Fibroblast of skin of back (primary cell): ENCODE measurements around the gene RING1.
"Not testable (repeated sequence)": the region's sequence is repeated elsewhere in the genome, so short reads cannot be mapped to it uniquely, and the experiment has no call there.

Source experiments
- DNase-seq: peaks from one replicate; pipeline ENCODE4 v3.0.0-alpha.2; 2013

The RING1 gene

DNA sequence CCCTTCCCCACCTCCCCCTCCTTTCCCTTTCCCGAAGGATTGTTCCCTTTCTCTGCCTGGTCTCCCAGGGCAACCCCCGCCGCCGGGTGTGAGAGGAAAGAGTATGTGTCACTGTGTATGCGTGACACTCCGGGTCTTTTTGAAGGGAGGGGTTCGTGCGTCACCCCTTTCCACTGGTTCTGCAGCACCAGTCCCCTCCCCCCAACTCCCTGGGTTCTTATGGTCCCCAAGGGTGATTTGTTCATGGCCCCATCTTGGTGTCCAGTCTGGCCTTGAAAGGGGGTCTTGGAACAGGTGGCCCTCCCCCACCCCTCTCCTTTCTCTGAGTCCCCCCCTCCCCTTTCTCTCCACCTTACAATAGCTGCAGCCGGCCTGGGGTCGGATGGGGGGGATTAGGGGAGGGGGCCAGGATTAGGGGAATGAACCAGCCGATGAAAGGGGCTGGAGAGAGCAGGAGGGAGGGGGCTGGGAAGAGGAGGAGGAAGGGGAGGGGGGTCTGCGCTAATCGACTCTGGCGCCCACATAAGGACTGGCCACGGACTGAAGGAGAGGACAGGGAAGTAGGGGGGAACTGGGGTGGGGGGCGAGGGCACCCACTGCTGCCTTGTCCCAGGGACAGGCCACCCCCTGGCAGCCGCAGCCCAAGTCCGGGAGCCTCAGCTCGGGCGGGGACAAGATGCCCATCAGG, 1.3 kb upstream of the RING1 start:
- DNase-seq: peak; percentile 87

DNA sequence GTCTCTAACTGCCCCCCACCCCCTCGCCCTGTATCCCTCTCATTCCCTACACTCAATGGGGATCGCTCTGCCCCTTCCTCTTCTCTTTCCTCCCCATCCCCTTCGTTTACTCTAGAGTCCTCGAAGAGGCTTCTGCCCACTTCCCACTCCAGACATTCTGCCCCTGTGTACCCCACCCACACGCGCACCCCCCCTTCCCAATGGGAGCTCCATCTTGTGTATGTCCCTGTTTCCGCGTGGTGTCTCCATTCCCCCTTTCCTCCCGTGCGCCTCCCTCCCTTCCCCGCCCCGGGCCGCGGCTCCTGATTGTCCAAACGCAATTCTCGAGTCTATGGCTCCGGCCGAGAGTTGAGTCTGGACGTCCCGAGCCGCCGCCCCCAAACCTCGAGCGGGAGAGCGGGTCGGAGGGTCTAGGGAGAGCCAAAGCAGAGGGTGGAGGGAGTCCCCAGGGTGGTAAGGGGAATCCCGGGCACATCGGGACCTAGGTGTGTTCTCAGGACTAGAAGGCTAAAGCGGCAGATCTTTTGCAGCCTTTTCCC, 679 bp upstream of the RING1 start:
- DNase-seq: peak; percentile 57

DNA sequence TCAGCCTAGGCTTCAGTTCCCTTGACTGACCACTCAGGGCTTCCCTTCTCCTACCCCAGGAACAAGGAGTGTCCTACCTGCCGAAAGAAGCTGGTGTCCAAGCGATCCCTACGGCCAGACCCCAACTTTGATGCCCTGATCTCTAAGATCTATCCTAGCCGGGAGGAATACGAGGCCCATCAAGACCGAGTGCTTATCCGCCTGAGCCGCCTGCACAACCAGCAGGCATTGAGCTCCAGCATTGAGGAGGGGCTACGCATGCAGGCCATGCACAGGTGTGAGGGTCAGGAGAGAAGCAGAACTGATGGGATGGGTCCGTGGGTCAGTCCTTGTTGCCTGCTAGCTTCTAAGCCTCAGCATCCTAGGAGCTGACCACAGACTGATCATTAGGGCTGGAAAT, 1.6 kb downstream of the RING1 start:
- DNase-seq: no peak

DNA sequence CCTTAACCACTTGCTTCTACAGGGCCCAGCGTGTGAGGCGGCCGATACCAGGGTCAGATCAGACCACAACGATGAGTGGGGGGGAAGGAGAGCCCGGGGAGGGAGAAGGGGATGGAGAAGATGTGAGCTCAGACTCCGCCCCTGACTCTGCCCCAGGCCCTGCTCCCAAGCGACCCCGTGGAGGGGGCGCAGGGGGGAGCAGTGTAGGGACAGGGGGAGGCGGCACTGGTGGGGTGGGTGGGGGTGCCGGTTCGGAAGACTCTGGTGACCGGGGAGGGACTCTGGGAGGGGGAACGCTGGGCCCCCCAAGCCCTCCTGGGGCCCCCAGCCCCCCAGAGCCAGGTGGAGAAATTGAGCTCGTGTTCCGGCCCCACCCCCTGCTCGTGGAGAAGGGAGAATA, 2.8 kb downstream of the RING1 start:
- no peak for DNase-seq

DNA sequence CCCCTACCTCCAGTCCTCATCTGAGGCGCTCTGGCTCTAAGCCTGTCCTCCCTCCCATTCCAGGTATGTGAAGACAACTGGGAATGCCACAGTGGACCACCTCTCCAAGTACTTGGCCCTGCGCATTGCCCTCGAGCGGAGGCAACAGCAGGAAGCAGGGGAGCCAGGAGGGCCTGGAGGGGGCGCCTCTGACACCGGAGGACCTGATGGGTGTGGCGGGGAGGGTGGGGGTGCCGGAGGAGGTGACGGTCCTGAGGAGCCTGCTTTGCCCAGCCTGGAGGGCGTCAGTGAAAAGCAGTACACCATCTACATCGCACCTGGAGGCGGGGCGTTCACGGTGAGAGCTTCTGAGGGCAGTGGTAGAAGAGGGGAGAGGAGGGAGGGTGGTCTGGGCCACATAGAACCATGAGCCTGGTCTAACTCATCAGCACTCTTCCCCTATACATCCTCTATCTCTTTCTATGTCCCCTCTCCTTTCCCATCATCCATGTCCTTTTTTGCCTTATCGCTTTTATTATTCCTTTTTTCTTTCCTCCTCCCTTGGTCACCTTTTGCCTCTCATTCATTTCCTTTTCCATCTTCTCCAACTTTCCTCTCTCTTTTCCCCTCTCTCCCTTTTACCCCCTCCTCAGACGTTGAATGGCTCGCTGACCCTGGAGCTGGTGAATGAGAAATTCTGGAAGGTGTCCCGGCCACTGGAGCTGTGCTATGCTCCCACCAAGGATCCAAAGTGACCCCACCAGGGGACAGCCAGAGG, 3.5 kb downstream of the RING1 start:
- no peak for DNase-seq

DNA sequence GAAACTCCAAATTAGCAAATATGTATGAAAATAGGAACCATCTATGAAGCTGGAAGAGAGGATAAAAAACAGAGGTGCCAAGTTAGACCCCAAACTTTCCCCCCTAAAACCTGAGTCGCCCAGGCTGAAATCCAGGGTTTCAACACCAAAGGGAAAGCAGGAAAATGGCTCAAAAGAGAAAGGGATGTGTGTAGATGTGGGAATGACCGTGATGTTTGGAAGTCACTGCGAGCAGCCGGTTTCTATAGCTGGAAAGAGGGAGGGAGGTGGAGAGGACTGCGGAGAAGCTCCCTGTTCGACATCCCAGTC, 4.5 kb downstream of the RING1 start:
- no peak for DNase-seq

DNA sequence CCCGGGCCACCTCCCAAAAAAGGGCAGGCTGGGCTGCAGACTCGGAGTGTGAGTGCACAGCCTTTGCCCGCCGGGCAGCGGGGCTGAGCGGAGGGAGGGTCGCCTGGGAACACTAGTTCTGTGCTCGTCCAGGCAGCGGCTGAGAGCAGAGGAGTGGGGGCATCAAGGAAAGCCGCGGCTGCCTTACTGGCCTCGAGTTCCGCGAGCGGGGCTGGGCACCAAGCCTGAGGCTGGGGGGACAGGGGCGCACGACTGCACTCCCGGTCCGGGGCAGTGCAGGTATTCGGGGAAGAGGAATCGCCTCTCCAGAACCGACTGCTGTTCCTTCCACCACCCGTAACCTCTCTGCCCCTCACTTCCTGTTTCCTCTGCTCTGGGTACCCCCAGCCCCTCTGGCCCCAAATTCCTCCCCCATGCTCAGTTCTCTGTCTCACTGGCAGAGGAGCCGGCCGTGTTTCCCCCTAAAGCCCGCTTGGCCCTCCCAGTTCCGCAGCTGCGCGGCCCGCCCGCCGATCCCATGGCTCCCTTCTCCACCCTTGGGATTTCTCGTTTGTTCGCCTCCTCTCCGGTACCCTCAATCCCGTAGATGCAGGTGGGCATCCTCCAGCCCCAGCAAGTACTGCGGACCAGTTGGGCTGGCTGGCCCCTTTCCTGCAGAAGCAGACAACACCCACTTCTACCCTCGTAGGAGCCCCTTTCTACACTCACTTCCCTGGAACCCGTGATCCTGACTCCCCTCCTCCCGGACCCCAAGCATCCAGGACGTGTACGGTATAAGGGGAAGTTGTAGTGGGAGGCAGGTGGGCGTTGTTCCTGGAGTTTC, 5.1 kb downstream of the RING1 start:
- DNase-seq: no peak

DNA sequence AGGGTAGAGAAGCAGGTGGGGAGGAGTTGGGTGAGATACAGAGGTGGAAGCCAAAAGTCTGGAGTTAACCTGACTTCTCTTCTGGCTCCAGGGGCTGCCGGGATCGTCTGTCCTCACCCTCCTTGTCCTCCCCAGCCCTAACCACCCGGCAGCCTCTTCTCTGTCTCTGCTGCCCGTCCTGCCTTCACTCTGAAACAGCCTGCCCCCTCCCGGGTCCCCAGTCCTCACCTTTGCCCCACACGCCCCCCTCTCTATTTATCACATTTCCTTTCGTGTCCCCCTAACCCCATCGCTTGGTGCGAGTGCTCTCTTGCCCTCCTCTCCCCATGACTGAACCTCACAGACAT, 5.7 kb downstream of the RING1 start:
- DNase-seq: no peak

DNA sequence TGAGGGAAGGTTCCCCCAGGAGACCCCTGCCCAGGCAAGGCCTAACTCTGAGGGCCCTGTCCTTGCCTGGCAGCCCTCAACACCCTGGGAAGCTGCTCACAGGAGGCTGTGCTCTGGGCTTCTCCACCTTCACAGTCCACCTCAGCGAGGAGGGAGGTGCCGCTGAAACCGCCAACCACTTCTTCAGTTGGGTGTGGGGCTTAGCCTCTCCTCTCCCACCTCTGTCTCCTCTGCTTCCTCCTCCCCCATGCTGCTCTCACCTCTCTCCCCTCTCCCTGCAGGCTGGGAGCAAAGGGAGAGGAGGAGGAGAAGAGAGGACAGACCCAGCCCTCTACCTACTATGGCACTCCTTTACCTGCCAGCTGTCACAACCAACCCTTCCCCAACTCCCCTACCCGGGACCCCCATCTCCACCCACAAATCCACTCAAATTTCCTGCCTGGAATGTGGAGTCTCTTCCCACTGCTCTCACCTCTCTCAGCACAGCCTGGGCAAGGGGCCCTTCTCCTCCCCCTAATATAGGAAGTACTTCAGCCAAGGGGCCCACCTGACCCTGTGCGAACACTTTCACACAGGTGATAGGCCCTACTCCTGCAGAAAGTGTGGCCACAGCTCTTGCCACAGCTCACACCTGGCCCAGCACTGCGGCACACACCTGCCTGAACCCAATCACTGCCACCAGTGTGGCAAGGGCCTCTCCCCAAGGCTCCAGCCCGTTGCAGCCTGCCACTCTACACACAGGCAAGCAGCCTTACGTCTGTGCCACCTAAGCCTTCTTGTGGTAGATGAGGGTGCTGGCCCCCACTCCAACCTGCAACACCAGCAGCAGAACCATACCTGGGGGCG, 7.2 kb downstream of the RING1 start:
- DNase-seq: no peak

DNA sequence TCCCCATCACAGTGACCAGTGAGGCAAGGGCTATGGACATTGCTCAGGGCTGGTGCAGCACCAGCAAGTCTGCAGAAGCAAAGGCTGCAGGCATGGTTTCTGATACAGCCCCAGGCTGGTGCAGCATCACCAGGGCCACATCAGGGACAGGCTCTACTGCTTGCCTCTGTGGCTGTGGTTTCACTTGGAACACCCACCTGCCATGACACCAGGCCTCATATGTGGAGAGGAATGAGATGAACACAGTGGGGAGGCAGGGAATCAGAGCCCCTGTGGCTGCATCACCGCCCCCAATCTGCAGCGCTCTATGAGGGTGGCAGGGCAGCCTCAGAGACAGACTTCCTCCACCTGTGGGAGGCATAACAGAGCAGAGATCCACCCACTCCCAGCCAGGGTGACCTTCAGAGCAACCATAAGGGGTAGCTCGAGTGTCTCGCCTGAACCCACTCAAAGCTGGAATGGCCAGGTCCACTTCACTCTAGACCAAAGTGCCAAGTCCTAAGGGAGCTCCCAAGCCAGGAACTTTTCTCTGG, 7.9 kb downstream of the RING1 start:
- no peak for DNase-seq

DNA sequence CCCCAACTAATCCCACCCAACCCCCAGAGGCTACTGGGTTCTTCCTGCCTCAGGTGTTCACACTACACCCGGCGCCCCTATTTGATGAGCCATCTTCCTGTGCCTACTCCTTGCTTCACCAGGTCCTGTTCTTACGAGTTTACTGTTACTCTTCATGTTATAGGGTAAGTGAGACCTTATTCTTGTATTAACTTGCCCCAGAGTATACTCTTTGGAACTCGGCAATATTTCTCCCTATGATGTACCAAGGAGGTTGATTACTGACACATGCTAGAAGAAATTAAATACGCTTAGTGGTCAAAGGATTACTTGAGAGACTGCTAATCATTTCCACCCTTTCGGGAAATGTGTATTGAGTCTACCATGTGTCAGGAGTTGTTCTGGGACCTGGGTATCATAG, 8.9 kb downstream of the RING1 start:
- no peak for DNase-seq

DNA sequence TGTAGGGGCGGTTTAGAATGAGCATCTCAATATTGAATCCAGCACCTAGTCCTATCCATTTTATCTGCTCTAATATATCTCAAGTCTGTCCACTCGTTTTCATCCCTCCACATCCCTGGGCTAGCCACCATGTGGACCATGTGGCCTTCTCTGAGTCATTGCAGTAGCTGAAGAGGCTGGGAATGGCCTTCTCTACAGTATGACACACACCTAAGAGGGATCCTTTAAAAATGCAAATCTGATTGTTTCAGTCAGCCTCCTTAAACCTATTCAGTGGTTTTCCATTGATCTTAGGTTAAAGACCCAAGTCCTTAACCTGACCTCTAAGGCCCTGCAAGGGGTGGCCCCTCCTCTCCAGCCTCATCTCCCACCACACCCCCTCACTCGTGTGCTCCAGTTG, 9.4 kb downstream of the RING1 start:
- no peak for DNase-seq

DNA sequence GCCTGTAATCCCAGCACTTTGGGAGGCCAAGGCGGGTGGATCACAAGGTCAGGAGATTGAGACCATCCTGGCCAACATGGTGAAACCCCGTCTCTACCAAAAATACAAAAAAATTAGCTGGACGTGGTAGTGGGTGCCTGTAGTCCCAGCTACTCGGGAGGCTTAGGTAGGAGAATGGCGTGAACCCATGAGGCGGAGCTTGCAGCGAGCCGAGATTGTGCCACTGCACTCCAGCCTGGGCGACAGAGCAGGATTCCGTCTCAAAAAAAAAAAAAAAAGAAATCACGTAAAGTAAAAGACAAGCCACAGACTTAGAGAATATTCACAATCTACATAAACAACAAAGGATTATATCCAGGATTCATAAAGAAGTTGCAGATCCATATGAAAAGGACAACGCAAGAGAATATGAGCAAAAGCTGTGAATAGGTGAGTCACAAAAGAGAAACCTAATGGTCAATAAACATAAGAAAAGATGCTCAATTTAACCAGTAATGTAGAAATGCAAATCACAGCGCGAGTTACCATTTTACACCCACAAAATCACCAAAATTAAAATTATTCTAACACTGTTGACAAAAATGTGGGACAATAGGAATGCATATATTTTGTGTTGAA, 18.3 kb downstream of the RING1 start:
- not testable (repeated sequence) for DNase-seq

DNA sequence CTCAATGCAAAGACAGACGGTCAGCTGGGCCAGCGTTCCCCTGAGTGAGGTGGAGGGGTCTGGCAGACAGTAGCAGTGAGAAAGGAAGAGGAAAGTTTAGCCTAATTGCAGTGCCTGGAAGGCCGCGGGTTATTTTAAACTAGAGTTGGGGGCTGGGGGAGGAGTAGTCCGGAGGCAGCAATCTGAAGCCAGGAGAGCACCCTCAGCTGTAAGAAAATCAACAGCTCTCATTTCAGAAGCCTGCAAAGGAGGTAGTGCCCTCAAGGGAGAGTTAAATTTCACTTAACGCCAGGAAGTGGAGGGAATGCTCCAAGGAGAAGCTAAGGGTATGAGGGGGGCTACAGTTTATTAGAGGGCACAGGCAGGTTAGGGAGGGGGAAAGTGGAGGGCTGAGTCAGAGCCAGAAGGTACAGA, 26.9 kb downstream of the RING1 start:
- no peak for DNase-seq

DNA sequence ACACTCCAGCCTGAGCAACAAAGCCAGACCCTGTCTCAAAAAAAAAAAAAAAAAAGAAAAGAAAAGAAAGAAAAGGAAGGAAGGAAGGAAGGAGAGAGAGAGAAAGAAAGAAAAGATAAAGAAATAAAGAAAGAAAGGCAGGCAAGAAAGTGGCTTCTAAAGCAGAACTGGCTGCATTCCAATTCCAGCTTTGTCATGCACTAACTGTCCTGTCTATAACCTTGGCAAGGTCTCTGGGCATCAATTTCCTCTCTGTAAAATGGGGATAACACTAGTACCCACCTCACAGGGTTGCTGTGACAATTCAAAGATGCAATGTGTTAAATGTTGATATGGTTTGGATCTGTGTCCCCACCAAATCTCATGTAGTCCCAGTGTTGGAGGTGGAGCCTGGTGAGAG, 28.0 kb downstream of the RING1 start:
- DNase-seq: no peak

DNA sequence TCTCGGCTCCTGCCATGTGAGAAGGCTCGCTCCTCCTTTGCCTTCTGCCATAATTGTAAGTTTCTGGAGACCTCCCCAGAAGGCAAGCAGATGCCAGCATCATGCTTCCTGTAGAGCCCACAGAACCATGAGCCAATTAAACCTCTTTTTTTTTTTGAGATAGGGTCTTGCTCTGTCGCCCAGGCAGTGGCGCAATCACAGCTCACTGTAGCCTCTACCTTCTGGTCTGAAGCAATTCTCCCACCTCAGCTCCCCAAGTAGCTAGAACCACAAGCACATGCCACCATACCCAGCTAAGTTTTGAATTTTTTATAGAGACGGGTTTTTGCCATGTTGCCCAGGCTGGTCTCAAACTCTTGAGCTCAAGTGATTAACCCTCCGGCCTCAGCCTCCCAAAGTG, 28.6 kb downstream of the RING1 start:
- DNase-seq: no peak

DNA sequence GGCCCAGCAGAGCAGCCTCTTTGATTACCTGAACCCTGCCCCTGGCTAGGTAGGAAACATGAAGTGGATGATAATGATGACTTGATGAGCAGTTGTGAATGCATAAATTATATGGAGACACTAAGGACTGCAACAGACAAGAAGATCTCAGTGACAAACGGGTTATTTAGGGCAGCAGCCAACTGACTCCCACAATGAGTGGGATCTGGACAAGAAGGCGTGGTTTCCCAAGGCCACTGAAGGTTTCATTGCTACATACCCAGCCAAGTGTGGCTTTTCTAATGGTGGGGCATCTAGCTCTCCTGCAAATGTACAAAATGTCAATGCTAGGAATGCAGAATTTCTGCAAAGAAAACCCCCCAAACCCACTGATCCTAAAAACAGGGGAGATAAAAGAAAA, 29.4 kb downstream of the RING1 start:
- DNase-seq: no peak

DNA sequence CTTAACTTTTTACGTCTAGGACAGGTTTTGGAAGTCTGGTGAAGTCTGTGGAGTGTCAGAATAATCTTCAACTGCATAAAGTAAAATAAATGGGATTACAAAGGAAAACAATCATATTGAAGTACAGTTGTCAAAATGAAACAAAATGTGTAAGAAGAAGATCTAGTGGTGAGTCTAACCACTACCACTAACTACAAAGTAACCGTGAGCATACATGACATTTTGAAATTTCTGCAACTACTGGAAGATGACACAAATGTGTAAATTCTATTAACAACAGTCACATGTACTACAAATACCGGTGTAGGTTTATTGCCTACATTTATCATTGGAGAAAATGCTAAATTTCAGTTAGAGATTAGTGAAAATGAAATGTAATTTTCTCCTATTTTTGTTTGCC, 33.7 kb downstream of the RING1 start:
- DNase-seq: no peak

DNA sequence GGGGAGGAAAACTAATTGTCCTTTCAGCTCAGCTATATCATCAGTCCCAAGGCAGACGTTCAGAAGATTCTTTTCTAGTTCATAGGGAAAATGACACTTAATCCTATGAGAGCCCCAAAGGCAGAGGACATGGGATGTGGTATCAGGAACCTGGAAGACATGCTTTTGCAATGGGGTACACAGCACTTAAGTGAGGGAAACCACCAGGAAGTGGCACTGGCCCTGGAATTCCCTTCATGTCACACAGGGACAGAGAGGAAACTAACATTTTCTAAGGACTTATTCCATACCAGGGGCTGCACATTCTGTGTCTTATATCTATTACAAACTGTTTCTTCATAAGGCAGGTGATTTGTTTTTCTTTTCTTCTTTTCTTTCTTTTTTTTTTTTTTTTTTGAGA, 35.2 kb downstream of the RING1 start:
- no peak for DNase-seq

DNA sequence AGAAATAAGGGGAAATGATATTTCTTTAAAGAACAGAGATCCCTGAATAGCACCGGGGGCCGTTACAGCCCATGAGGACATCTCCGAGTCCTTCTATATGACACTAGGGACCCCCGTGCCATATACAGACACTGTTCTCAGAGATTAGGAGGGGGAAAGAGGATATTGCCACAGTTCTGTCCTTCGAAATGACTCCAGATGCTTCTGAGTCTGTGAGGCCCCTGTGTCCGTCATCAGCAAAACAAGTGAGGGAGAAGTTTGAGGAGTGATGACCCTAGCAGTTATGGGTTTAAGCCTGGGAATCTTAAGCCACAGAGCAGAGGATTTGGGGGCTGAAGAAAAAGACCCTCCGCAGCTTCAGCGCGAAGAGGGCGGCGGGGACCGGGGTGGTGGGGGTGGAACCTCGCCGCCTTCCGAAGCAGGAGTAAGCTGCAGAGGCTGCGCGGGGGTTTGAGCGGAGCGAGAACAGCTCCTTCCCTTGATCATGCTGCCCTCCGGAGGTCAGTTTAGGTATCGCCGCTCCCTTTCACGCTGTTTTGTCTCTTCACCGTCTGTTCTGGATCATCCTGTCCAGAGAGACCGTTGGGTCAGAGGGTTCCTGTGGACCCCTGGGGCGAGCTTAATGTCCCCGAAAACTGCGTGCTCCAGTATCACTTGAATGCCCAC, 39.8 kb downstream of the RING1 start:
- peak; percentile 80 for DNase-seq

DNA sequence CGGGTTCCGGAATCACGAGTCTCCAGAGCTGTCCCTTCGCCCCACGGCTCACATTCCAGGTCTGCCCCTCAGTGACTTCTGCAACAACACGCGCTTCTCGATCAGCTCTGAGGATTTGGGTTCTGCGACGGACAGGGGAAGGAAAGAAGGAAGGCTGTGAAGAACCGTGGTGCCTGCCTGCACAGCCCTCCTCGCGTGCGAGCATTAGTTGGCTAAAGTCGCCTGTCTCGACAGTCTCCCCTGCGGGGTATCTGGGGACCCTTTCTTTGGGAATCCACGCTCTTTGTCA, 40.3 kb downstream of the RING1 start:
- DNase-seq: no peak
